H9 (cell line): ENCODE results near the gene GCAT. TPM values are rescaled to one million over a fixed set of nuclear protein-coding genes. Genes with fewer than 3 reads are reported as not detected.

Experiments used
- DNase-seq: peaks from one replicate; pipeline ENCODE4 v3.0.0-alpha.2; 2017
- H2AFZ ChIP-seq: one replicate; pipeline ENCODE4 v1.6.1; 2013; ENCODE audit warnings: mild to moderate bottlenecking, low read length, control low read depth, moderate library complexity
- H2AK5ac ChIP-seq: 2 replicates; pipeline ENCODE4 v1.6.1; 2013; ENCODE audit warnings: low read length, control low read depth, mixed read lengths; ENCODE audit not compliant: insufficient read length
- H2BK120ac ChIP-seq: one replicate; pipeline ENCODE4 v1.6.1; 2013; ENCODE audit warnings: low read depth, mild to moderate bottlenecking, low read length, control low read depth, inconsistent platforms; ENCODE audit not compliant: poor library complexity, severe bottlenecking
- H2BK12ac ChIP-seq: 2 replicates; pipeline ENCODE4 v1.6.1; 2013; ENCODE audit warnings: low read length, control low read depth, mixed read lengths, low read depth; ENCODE audit not compliant: insufficient read length
- H2BK15ac ChIP-seq: 2 replicates; pipeline ENCODE4 v1.6.1; 2013; ENCODE audit warnings: low read depth, low read length, control low read depth
- H2BK20ac ChIP-seq: one replicate; pipeline ENCODE4 v1.6.1; 2013; ENCODE audit warnings: low read depth, mild to moderate bottlenecking, low read length, control low read depth, inconsistent platforms; ENCODE audit not compliant: poor library complexity, severe bottlenecking
- H2BK5ac ChIP-seq: 2 replicates; pipeline ENCODE4 v1.6.1; 2013; ENCODE audit warnings: low read length, control low read depth, mixed read lengths; ENCODE audit not compliant: insufficient read length
- H3K14ac ChIP-seq: 2 replicates; pipeline ENCODE4 v1.6.1; 2013; ENCODE audit warnings: low read length, control low read depth; ENCODE audit not compliant: insufficient read depth
- H3K18ac ChIP-seq: 2 replicates; pipeline ENCODE4 v1.6.1; 2013; ENCODE audit warnings: low read depth, mild to moderate bottlenecking, mixed read lengths, low read length, control low read depth; ENCODE audit not compliant: insufficient read length
- H3K23ac ChIP-seq: 2 replicates; pipeline ENCODE4 v1.6.1; 2013; ENCODE audit warnings: low read length, control low read depth, mixed read lengths, low read depth; ENCODE audit not compliant: insufficient read length
- H3K23me2 ChIP-seq: 2 replicates; pipeline ENCODE4 v1.6.1; 2013; ENCODE audit warnings: low read depth, mild to moderate bottlenecking, mixed read lengths, low read length, control low read depth; ENCODE audit not compliant: insufficient read length, poor library complexity, severe bottlenecking
- H3K27ac ChIP-seq: 2 replicates; pipeline ENCODE4 v1.5.1; 2013; ENCODE audit warnings: low read length, control low read depth, mixed read lengths, low read depth; ENCODE audit not compliant: insufficient read length
- H3K27me3 ChIP-seq: 2 replicates; pipeline ENCODE4 v1.6.1; 2013; ENCODE audit warnings: low read length, control low read depth, inconsistent platforms; ENCODE audit not compliant: insufficient read depth
- H3K4ac ChIP-seq: 2 replicates; pipeline ENCODE4 v1.6.1; 2013; ENCODE audit warnings: low read depth, mild to moderate bottlenecking, control low read depth, inconsistent platforms, low read length, moderate library complexity
- H3K4me1 ChIP-seq: 2 replicates; pipeline ENCODE4 v1.6.1; 2013; ENCODE audit warnings: low read length, control low read depth, inconsistent platforms; ENCODE audit not compliant: insufficient read depth
- H3K4me2 ChIP-seq: 2 replicates; pipeline ENCODE4 v1.6.1; 2013; ENCODE audit warnings: low read length, control low read depth, mixed read lengths; ENCODE audit not compliant: insufficient read length, insufficient read depth
- H3K56ac ChIP-seq: 2 replicates; pipeline ENCODE4 v1.6.1; 2013; ENCODE audit warnings: low read depth, mild to moderate bottlenecking, mixed read lengths, low read length, control low read depth; ENCODE audit not compliant: insufficient read length
- H3K79me1 ChIP-seq: 2 replicates; pipeline ENCODE4 v1.6.1; 2013; ENCODE audit warnings: low read depth, mild to moderate bottlenecking, moderate library complexity, low read length, control low read depth, inconsistent platforms; ENCODE audit not compliant: insufficient read depth, poor library complexity, severe bottlenecking
- H3K79me2 ChIP-seq: 2 replicates; pipeline ENCODE4 v1.6.1; 2013; ENCODE audit warnings: low read length, control low read depth, inconsistent platforms; ENCODE audit not compliant: insufficient read depth
- H3K9ac ChIP-seq: 2 replicates; pipeline ENCODE4 v1.6.1; 2013; ENCODE audit warnings: low read length, control low read depth, mixed read lengths; ENCODE audit not compliant: insufficient read length; ENCODE audit errors: extremely low read depth
- H3K9me3 ChIP-seq: one replicate; pipeline ENCODE4 v1.6.1; 2013; ENCODE audit warnings: low read depth, low read length, inconsistent platforms; ENCODE audit not compliant: control insufficient read depth
- H3T11ph ChIP-seq: one replicate; pipeline ENCODE4 v1.6.1; 2013; ENCODE audit warnings: mild to moderate bottlenecking, low read length, control low read depth, inconsistent platforms
- H4K20me1 ChIP-seq: one replicate; pipeline ENCODE4 v1.6.1; 2013; ENCODE audit not compliant: control insufficient read depth, insufficient read length, insufficient read depth
- H4K5ac ChIP-seq: 2 replicates; pipeline ENCODE4 v1.6.1; 2013; ENCODE audit warnings: low read depth, mild to moderate bottlenecking, mixed read lengths, low read length, control low read depth; ENCODE audit not compliant: insufficient read length
- H4K8ac ChIP-seq: replicated peaks from 2 replicates; pipeline ENCODE4 v1.6.1; 2013; ENCODE audit warnings: low read length, control low read depth, mixed read lengths, low read depth; ENCODE audit not compliant: insufficient read length
- H4K91ac ChIP-seq: 2 replicates; pipeline ENCODE4 v1.6.1; 2013; ENCODE audit warnings: low read depth, mild to moderate bottlenecking, moderate library complexity, mixed read lengths, low read length, control low read depth; ENCODE audit not compliant: insufficient read length
- H3K27ac Mint-ChIP-seq, 3 experiments: 2 replicates in 2 of 3; 3 replicates in 1 of 3; pipeline ENCODE4 v1.8.0; 2020 to 2021; ENCODE audit warnings: mixed read lengths in 3 of 3, mild to moderate bottlenecking in 1 of 3, moderate library complexity in 1 of 3
- H3K27me3 Mint-ChIP-seq: 2 replicates; pipeline ENCODE4 v1.8.0; 2021; ENCODE audit warnings: low read depth, mild to moderate bottlenecking, moderate library complexity, mixed read lengths
- H3K36me3 Mint-ChIP-seq, 3 experiments: 2 replicates in 2 of 3; 3 replicates in 1 of 3; pipeline ENCODE4 v1.8.0; 2020 to 2021; ENCODE audit warnings: low read depth in 3 of 3, mixed read lengths in 3 of 3; ENCODE audit not compliant: insufficient read depth in 1 of 3
- H3K4me1 Mint-ChIP-seq, 2 experiments: 2 replicates each; pipeline ENCODE4 v1.8.0; 2020; ENCODE audit warnings: mixed read lengths in 2 of 2
- H3K4me3 Mint-ChIP-seq, 2 experiments: 2 replicates in 1 of 2; 3 replicates in 1 of 2; pipeline ENCODE4 v1.8.0; 2020 to 2021; ENCODE audit warnings: mild to moderate bottlenecking in 2 of 2, mixed read lengths in 2 of 2, moderate library complexity in 1 of 2
- H3K9me3 Mint-ChIP-seq, 2 experiments: 2 replicates in 1 of 2; 3 replicates in 1 of 2; pipeline ENCODE4 v1.8.0; 2020; ENCODE audit warnings: mild to moderate bottlenecking in 2 of 2, mixed read lengths in 2 of 2, moderate library complexity in 1 of 2
- CTCF ChIP-seq: fragments of 200-600 bp; sonication (generic); conservative IDR thresholded peaks from 3 replicates; pipeline ENCODE4 v1.8.0; 2021; ENCODE audit warnings: antibody characterized with exemption, mild to moderate bottlenecking
- WGBS: extraction: QIAGEN DNeasy Blood & Tissue Kit; methylation state at CpG from one replicate; pipeline ENCODE4 v1.1.7; 2013; ENCODE audit warnings: missing lambda C conversion rate, low lambda C conversion rate, mixed read lengths; ENCODE audit not compliant: insufficient read length; ENCODE audit errors: extremely low coverage; 5-methylcytosine and 5-hydroxymethylcytosine counted together
- total RNA-seq: library from RNA; stranded (reverse); gene quantifications from 2 replicates; pipeline ENCODE4 v1.2.1, GENCODE V29; 2021

The GCAT gene
- total RNA-seq, 1 experiment from 2014 or later: 26.9 TPM

GRCh38 chr22:37844904-37845329 is 37.2 kb downstream of the GCAT start:
- Mint-ChIP-seq H3K36me3 (peaks cover 5 to 16% (median 9%) of the 10 kb centered on the region in 3 experiments; a peak in 6 of 7 replicates), H3K9me3 (no peaks in the 10 kb centered on the region), H3K27me3 (no peaks in the 10 kb centered on the region), H3K4me3 (peak overlapping the region; percentile 81 to 85), H3K4me1 (peaks cover 16 to 18% of the 10 kb centered on the region in 2 experiments; a peak in 3 of 4 replicates), H3K27ac (no peak overlapping the region)
- H2BK20ac ChIP-seq: no peak overlapping the region
- H2BK120ac ChIP-seq: no peak overlapping the region
- peaks cover 4% of the 10 kb centered on the region for H3K23me2 ChIP-seq
- H3K79me1 ChIP-seq: peaks cover 2% of the 10 kb centered on the region
- H3K4ac ChIP-seq: no peak overlapping the region
- no peak overlapping the region for H2BK5ac ChIP-seq
- no peak overlapping the region for H3K18ac ChIP-seq
- H3K4me2 ChIP-seq: no peak overlapping the region
- H4K20me1 ChIP-seq: no peaks in the 10 kb centered on the region
- H3K27ac ChIP-seq: no peak overlapping the region
- H3K56ac ChIP-seq: no peak overlapping the region
- DNase-seq: no peak
- no peak overlapping the region for H4K8ac ChIP-seq
- H4K91ac ChIP-seq: no peak overlapping the region
- H4K5ac ChIP-seq: no peak overlapping the region
- H3K9ac ChIP-seq: no peak overlapping the region
- peaks cover 4% of the 10 kb centered on the region for H3K79me2 ChIP-seq
- no peak overlapping the region for H3K23ac ChIP-seq
- no CpG with 5 or more reads among the region's 6 CpGs for WGBS
- H2BK15ac ChIP-seq: no peak overlapping the region
- 0 out of 2 replicates have a peak, but pooled peaks cover 2% of the 10 kb centered on the region for H3K27me3 ChIP-seq
- H2BK12ac ChIP-seq: no peak overlapping the region
- no peaks in the 10 kb centered on the region for H3K9me3 ChIP-seq
- H2AFZ ChIP-seq: no peak overlapping the region
- no peak overlapping the region for H3T11ph ChIP-seq
- H2AK5ac ChIP-seq: no peak overlapping the region
- H3K14ac ChIP-seq: no peak overlapping the region
- no peaks in the 10 kb centered on the region for H3K4me1 ChIP-seq
- TF ChIP-seq CTCF: no peak
